IMR-90 (cell line): ENCODE measurements around the gene EHBP1L1. TPM values are rescaled to one million over a fixed set of nuclear protein-coding genes. Genes with fewer than 3 reads are reported as not detected.

Source experiments
- ATAC-seq: fragments of 200-7000 bp; cut with Tn5 transposase; 2 replicates; pipeline ENCODE4 v1.9.1; 2020; ENCODE audit warnings: low read depth, mild to moderate bottlenecking, moderate library complexity
- BruUV-seq: library from RNA; stranded (reverse); fragments of 400-500 nt; replicated peaks from 2 replicates; lab custom pipeline; 2021; lab: Mats Ljungman, UMichigan
- CTCF ChIA-PET: fragments of 300-600 bp; formaldehyde crosslinking; extraction: SDS; loops from one replicate; lab custom pipeline; 2021; ENCODE audit warnings: antibody characterized with exemption; lab: Yijun Ruan, JAX
- POLR2A ChIA-PET: fragments of 300-600 bp; sonication (Branson Sonifier 250); formaldehyde crosslinking; loops from one replicate; lab custom pipeline; 2022; ENCODE audit warnings: antibody characterized with exemption; ENCODE audit not compliant: unreplicated experiment; lab: Charles Lee
- DNase-seq: peaks from one replicate; pipeline ENCODE4 v3.0.0; 2013
- H2AFZ ChIP-seq: replicated peaks from 2 replicates; pipeline ENCODE3; 2013; ENCODE audit warnings: low read length, mild to moderate bottlenecking; ENCODE audit not compliant: poor library complexity
- H2AK5ac ChIP-seq: 2 replicates; pipeline ENCODE4 v1.6.1; 2013; ENCODE audit warnings: low read depth, low read length, inconsistent platforms
- H2AK9ac ChIP-seq: replicated peaks from 2 replicates; pipeline ENCODE3; 2013; ENCODE audit warnings: mild to moderate bottlenecking, low read depth, low read length, moderate library complexity; ENCODE audit not compliant: poor library complexity
- H2BK120ac ChIP-seq: 2 replicates; pipeline ENCODE4 v1.6.1; 2013; ENCODE audit warnings: low read depth, low read length, inconsistent platforms
- H2BK15ac ChIP-seq: 3 replicates; pipeline ENCODE4 v1.6.1; 2013; ENCODE audit warnings: low read depth, low read length, inconsistent platforms
- H2BK20ac ChIP-seq: 2 replicates; pipeline ENCODE4 v1.6.1; 2013; ENCODE audit warnings: low read depth, mild to moderate bottlenecking, inconsistent platforms, low read length, moderate library complexity
- H2BK5ac ChIP-seq: 2 replicates; pipeline ENCODE4 v1.6.1; 2013; ENCODE audit warnings: mild to moderate bottlenecking, low read depth, low read length, inconsistent platforms; ENCODE audit not compliant: poor library complexity, severe bottlenecking
- H3K14ac ChIP-seq: replicated peaks from 2 replicates; pipeline ENCODE4 v1.6.1; 2013; ENCODE audit warnings: low read depth, low read length, inconsistent platforms
- H3K18ac ChIP-seq: 2 replicates; pipeline ENCODE4 v1.6.1; 2013; ENCODE audit warnings: low read depth, low read length, control low read depth
- H3K23ac ChIP-seq: 2 replicates; pipeline ENCODE4 v1.6.1; 2013; ENCODE audit warnings: low read depth, low read length, inconsistent platforms
- H3K27ac ChIP-seq: 2 replicates; pipeline ENCODE4 v1.5.1; 2013; ENCODE audit warnings: mild to moderate bottlenecking, control low read depth, low read length; ENCODE audit not compliant: insufficient read depth
- H3K27me3 ChIP-seq: 2 replicates; pipeline ENCODE4 v1.6.1; 2013; ENCODE audit warnings: low read length; ENCODE audit not compliant: control insufficient read depth, insufficient read depth
- H3K36me3 ChIP-seq: 2 replicates; pipeline ENCODE4 v1.6.1; 2013; ENCODE audit warnings: low read length, mixed read lengths; ENCODE audit not compliant: control insufficient read depth, insufficient read depth
- H3K4ac ChIP-seq: 2 replicates; pipeline ENCODE4 v1.6.1; 2013; ENCODE audit warnings: low read depth, low read length, inconsistent platforms
- H3K4me1 ChIP-seq: 2 replicates; pipeline ENCODE4 v1.6.1; 2013; ENCODE audit warnings: low read length, mixed read lengths; ENCODE audit not compliant: control insufficient read depth, insufficient read depth
- H3K4me2 ChIP-seq: 2 replicates; pipeline ENCODE4 v1.6.1; 2013; ENCODE audit warnings: low read depth, mild to moderate bottlenecking, control low read depth, low read length, moderate library complexity
- H3K4me3 ChIP-seq: 2 replicates; pipeline ENCODE4 v1.5.1; 2013; ENCODE audit warnings: low read depth, mild to moderate bottlenecking, control low read depth, low read length, moderate library complexity; ENCODE audit not compliant: insufficient read depth
- H3K56ac ChIP-seq: 2 replicates; pipeline ENCODE4 v1.6.1; 2013; ENCODE audit warnings: low read length, inconsistent platforms; ENCODE audit not compliant: insufficient read depth; ENCODE audit errors: extremely low read depth
- H3K79me1 ChIP-seq, 2 experiments: 2 replicates each; pipeline ENCODE4 v1.6.1; 2013; ENCODE audit warnings: low read length in 2 of 2, inconsistent platforms in 1 of 2, low read depth in 1 of 2
- H3K9ac ChIP-seq: 2 replicates; pipeline ENCODE4 v1.6.1; 2013; ENCODE audit warnings: low read depth, low read length, control low read depth
- H3K9me1 ChIP-seq: 2 replicates; pipeline ENCODE4 v1.6.1; 2013; ENCODE audit warnings: low read length, inconsistent platforms; ENCODE audit not compliant: insufficient read depth
- H3K9me3 ChIP-seq: 2 replicates; pipeline ENCODE4 v1.6.1; 2013; ENCODE audit warnings: low read length; ENCODE audit not compliant: control insufficient read depth, insufficient read depth
- H4K20me1 ChIP-seq: 2 replicates; pipeline ENCODE4 v1.6.1; 2013; ENCODE audit warnings: low read length, inconsistent platforms; ENCODE audit not compliant: insufficient read depth
- H4K5ac ChIP-seq: 2 replicates; pipeline ENCODE4 v1.6.1; 2013; ENCODE audit warnings: mild to moderate bottlenecking, low read depth, low read length, control low read depth
- H4K8ac ChIP-seq, 2 experiments: 2 replicates each; pipeline ENCODE4 v1.6.1; 2013; ENCODE audit warnings: low read depth in 2 of 2, low read length in 2 of 2, control low read depth in 1 of 2, inconsistent platforms in 1 of 2
- H4K91ac ChIP-seq: 2 replicates; pipeline ENCODE4 v1.6.1; 2013; ENCODE audit warnings: low read depth, low read length, inconsistent platforms; ENCODE audit not compliant: insufficient read depth
- BHLHE40 ChIP-seq: fragments of 150-350 bp; IDR thresholded peaks from 2 replicates; pipeline ENCODE4 v1.6.1; 2016; ENCODE audit warnings: mild to moderate bottlenecking, low read depth, low read length
- CEBPB ChIP-seq: IDR thresholded peaks from 2 replicates; pipeline ENCODE4 v1.6.1; 2012; ENCODE audit warnings: low read depth, low read length, improper control_type of control experiment
- FOS ChIP-seq: fragments of 150-350 bp; IDR thresholded peaks from 2 replicates; pipeline ENCODE4 v1.6.1; 2016; ENCODE audit warnings: low read depth, low read length
- MAFK ChIP-seq: IDR thresholded peaks from 2 replicates; pipeline ENCODE4 v1.6.1; 2012; ENCODE audit warnings: low read depth, low read length, improper control_type of control experiment
- RCOR1 ChIP-seq: IDR thresholded peaks from 2 replicates; pipeline ENCODE4 v1.6.1; 2012; ENCODE audit warnings: mild to moderate bottlenecking, low read length, improper control_type of control experiment; ENCODE audit not compliant: insufficient replicate concordance
- WGBS, 2 experiments: methylation state at CpG; one replicate each; pipeline versions ENCODE4 v1.1.5 to v1.1.7; 2013; ENCODE audit warnings: missing lambda C conversion rate in 2 of 2; ENCODE audit not compliant: insufficient read length in 1 of 2; ENCODE audit errors: extremely low coverage in 2 of 2; 5-methylcytosine and 5-hydroxymethylcytosine counted together
- dilution Hi-C: fragments of 300-500 bp; cut with HindIII; formaldehyde crosslinking; loops from one replicate; pipeline ENCODE4 v1.14.3; 2018; ENCODE audit warnings: low sequenced_read_pairs; ENCODE audit not compliant: unreplicated experiment
- in situ Hi-C: fragments of 300-500 bp; cut with MboI; formaldehyde crosslinking; loops from 3 replicates; pipeline ENCODE4 v1.14.3; 2019; ENCODE audit warnings: low sequenced_read_pairs, inconsistent platforms, mixed read lengths
- intact Hi-C: fragments of 100-400 bp; cut with micrococcal nuclease; formaldehyde crosslinking; loops from 2 replicates; pipeline ENCODE4 v1.10.0; 2022
- polyA plus RNA-seq, 3 experiments: library from polyadenylated mRNA; depleted of rRNA; stranded (reverse); fragments of >200 nt; gene quantifications; 2 replicates each; pipeline ENCODE4 v1.2.3, GENCODE V29; 2012; ENCODE audit warnings: low replicate concordance in 1 of 3
- total RNA-seq: library from RNA; depleted of rRNA; stranded (reverse); fragments of >200 nt; gene quantifications from 2 replicates; pipeline ENCODE4 v1.2.3, GENCODE V29; 2012
- TF ChIP-seq, protein P1 (sequence below): conservative IDR thresholded peaks from 2 replicates; pipeline ENCODE4 v1.5.1; 2012; ENCODE audit warnings: mild to moderate bottlenecking, low read depth, low read length, improper control_type of control experiment

EHBP1L1 gene
- total and polyA plus RNA-seq, 2 of the 4 experiments (the other 2 are of a cell fraction), result 10.0 to 27.4 TPM

- Histone ChIP-seq H3K4me3 (no peak overlapping the region), H2AK5ac (no peak overlapping the region; the same call in 1 of the 2 replicates), H3K4me1 (peaks cover 4% of the 10 kb centered on the region), H4K8ac (no peak overlapping the region), H3K79me1 (peaks cover 0 to 22% of the 10 kb centered on the region in 2 experiments; a peak in 1 of 4 replicates), H2BK120ac (no peak overlapping the region), H3K9me3 (no peaks in the 10 kb centered on the region), H4K20me1 (0 out of 2 replicates have a peak, but pooled peaks cover 4% of the 10 kb centered on the region), H3K4me2 (no peak overlapping the region), H2AK9ac (peak overlapping the region; percentile 67), H3K36me3 (peaks cover 50% of the 10 kb centered on the region), H2BK5ac (no peak overlapping the region), H4K5ac (no peak overlapping the region), H3K27me3 (no peaks in the 10 kb centered on the region), H2BK15ac (no peak overlapping the region), H2BK20ac (no peak overlapping the region), H3K18ac (no peak overlapping the region), H3K27ac (no peak overlapping the region), H3K9me1 (no peaks in the 10 kb centered on the region), H3K4ac (no peak overlapping the region; the same call in 1 of the 2 replicates), H3K14ac (no peak overlapping the region), H2AFZ (no peak overlapping the region), H3K56ac (no peak overlapping the region), H3K23ac (no peak overlapping the region), H3K9ac (no peak overlapping the region), H4K91ac (no peak overlapping the region)
- DNase-seq (no peak), ATAC-seq (no peak)
- in situ Hi-C loops, result no loop called here
- ChIA-PET POLR2A (no interaction called here), CTCF (interaction anchor here (1.4 kb wide), 1 partner anchor 10 kb away, joined by 4 read pairs; no protein-coding TSS in a partner anchor)
- BruUV-seq, result no TSS peak
- TF ChIP-seq MAFK (no peak), BHLHE40 (no peak), CEBPB (no peak), FOS (no peak), RCOR1 (no peak)
- TF ChIP-seq, protein P1, sequence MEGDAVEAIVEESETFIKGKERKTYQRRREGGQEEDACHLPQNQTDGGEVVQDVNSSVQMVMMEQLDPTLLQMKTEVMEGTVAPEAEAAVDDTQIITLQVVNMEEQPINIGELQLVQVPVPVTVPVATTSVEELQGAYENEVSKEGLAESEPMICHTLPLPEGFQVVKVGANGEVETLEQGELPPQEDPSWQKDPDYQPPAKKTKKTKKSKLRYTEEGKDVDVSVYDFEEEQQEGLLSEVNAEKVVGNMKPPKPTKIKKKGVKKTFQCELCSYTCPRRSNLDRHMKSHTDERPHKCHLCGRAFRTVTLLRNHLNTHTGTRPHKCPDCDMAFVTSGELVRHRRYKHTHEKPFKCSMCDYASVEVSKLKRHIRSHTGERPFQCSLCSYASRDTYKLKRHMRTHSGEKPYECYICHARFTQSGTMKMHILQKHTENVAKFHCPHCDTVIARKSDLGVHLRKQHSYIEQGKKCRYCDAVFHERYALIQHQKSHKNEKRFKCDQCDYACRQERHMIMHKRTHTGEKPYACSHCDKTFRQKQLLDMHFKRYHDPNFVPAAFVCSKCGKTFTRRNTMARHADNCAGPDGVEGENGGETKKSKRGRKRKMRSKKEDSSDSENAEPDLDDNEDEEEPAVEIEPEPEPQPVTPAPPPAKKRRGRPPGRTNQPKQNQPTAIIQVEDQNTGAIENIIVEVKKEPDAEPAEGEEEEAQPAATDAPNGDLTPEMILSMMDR, result no peak
- dilution Hi-C loops, result no loop called here
- 92% methylated on average over 4 of the region's 8 CpGs; no CpG with 5 or more reads in 1 of the 2 experiments for WGBS, 2 experiments
- intact Hi-C loops, result no loop called here
Observed at GRCh38 chr11:65584106-65584505, 8.3 kb downstream of the EHBP1L1 start.
